Measurements from ENCODE around the gene TCHH. TPM values are rescaled to one million over a fixed set of nuclear protein-coding genes. Genes with fewer than 3 reads are reported as not detected.
A peak's percentile ranks its signal among the peaks of the same experiment; 100 is the strongest.
"Not testable (repeated sequence)": the region's sequence is repeated elsewhere in the genome, so short reads cannot be mapped to it uniquely, and the experiment has no call there.

Gene TCHH
- total and polyA plus RNA-seq, 2 donors: 0.05 to 1.4 TPM

- no peak for DNase-seq (ENCODE audit: low read depth in 6 of 9, low spot score in 9 of 9)
- no peak overlapping the region for H3K4me3 ChIP-seq (ENCODE audit: low read length in 2 of 2)
- no peaks in the 10 kb centered on the region for H3K36me3 ChIP-seq (ENCODE audit: control insufficient read depth in 2 of 2, insufficient read depth in 2 of 2, low read length in 1 of 2)
- no peak overlapping the region for H3K27ac ChIP-seq (ENCODE audit: low read depth in 1 of 2, low read length in 1 of 2)
- H3K27me3 ChIP-seq (ENCODE audit: control insufficient read depth in 2 of 2, insufficient read depth in 1 of 2, low read length in 1 of 2): no peaks in the 10 kb centered on the region
- H3K9me3 ChIP-seq (ENCODE audit: control insufficient read depth in 2 of 2, insufficient read depth in 1 of 2, low read length in 1 of 2): peaks cover 0 to 10% of the 10 kb centered on the region in 2 donors
- WGBS: 94% methylated on average over 3 of the region's 3 CpGs
- H3K4me1 ChIP-seq (ENCODE audit: control insufficient read depth in 2 of 2, insufficient read depth in 2 of 2, low read length in 2 of 2): no peaks in the 10 kb centered on the region
Observed at GRCh38 chr1:152148051-152148450, 32.8 kb upstream of the TCHH start.

DNA sequence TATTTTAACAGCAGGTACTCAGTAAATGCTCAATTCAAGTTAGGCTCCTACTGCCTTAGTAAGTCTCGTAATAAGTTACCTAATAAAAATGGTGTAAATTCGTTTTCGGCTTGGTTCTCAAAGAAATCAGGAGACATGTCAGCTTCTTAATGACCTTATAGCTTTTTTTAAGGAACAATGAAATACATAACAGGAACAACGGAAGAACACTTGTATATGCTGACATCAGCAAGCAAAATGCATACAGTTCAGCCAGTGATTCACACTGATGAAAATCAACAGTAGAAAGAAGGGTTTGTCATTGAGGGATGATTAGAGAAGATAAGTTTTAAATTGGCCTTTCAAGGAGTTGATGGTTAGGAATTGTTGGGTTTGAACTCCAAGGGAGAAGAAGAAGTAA, 30.5 kb upstream of the TCHH start:
- no peaks in the 10 kb centered on the region for H3K27me3 ChIP-seq (ENCODE audit: control insufficient read depth in 2 of 2, insufficient read depth in 1 of 2, low read length in 1 of 2)
- no peaks in the 10 kb centered on the region for H3K36me3 ChIP-seq (ENCODE audit: control insufficient read depth in 2 of 2, insufficient read depth in 2 of 2, low read length in 1 of 2)
- no peaks in the 10 kb centered on the region for H3K4me1 ChIP-seq (ENCODE audit: control insufficient read depth in 2 of 2, insufficient read depth in 2 of 2, low read length in 2 of 2)
- WGBS: 96% methylated on average over 4 of the region's 4 CpGs
- no peak for DNase-seq (ENCODE audit: low read depth in 6 of 9, low spot score in 9 of 9)
- H3K27ac ChIP-seq (ENCODE audit: low read depth in 1 of 2, low read length in 1 of 2): no peak overlapping the region
- no peak overlapping the region for H3K4me3 ChIP-seq (ENCODE audit: low read length in 2 of 2)
- H3K9me3 ChIP-seq (ENCODE audit: control insufficient read depth in 2 of 2, insufficient read depth in 1 of 2, low read length in 1 of 2): peaks cover 0 to 10% of the 10 kb centered on the region in 2 donors

DNA sequence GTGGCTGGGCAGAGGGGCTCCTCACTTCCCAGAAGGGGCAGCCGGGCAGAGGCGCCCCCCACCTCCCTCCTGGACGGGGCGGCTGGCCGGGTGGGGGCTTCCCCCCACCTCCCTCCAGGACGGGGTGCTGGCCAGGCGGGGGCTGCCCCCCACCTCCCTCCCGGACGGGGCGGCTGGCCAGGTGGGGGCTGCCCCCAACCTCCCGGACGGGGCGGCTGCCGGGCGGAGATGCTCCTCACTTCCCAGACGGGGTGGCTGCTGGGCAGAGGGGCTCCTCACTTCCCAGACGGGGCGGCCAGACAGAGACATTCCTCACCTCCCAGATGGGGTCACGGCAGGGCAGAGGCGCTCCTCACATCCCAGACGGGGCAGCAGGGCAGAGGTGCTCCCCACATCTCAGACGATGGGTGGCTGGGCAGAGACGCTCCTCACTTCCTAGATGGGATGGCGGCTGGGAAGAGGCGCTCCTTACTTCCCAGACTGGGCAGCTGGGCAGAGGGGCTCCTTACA, 29.5 kb upstream of the TCHH start:
- WGBS: 96% methylated on average over 25 of the region's 25 CpGs
- not testable (repeated sequence) for H3K4me1 ChIP-seq (ENCODE audit: control insufficient read depth in 2 of 2, insufficient read depth in 2 of 2, low read length in 2 of 2); H3K27me3 ChIP-seq (ENCODE audit: control insufficient read depth in 2 of 2, insufficient read depth in 1 of 2, low read length in 1 of 2); H3K27ac ChIP-seq (ENCODE audit: low read depth in 1 of 2, low read length in 1 of 2); H3K9me3 ChIP-seq (ENCODE audit: control insufficient read depth in 2 of 2, insufficient read depth in 1 of 2, low read length in 1 of 2); H3K4me3 ChIP-seq (ENCODE audit: low read length in 2 of 2); H3K36me3 ChIP-seq (ENCODE audit: control insufficient read depth in 2 of 2, insufficient read depth in 2 of 2, low read length in 1 of 2); DNase-seq (ENCODE audit: low read depth in 6 of 9, low spot score in 9 of 9)

GRCh38 chr1:152143150-152143887, 28.1 kb upstream of the TCHH start:
- no peak overlapping the region for H3K4me3 ChIP-seq (ENCODE audit: low read length in 2 of 2)
- 93% methylated on average over 2 of the region's 2 CpGs for WGBS
- H3K27ac ChIP-seq (ENCODE audit: low read depth in 1 of 2, low read length in 1 of 2): no peak overlapping the region

DNA sequence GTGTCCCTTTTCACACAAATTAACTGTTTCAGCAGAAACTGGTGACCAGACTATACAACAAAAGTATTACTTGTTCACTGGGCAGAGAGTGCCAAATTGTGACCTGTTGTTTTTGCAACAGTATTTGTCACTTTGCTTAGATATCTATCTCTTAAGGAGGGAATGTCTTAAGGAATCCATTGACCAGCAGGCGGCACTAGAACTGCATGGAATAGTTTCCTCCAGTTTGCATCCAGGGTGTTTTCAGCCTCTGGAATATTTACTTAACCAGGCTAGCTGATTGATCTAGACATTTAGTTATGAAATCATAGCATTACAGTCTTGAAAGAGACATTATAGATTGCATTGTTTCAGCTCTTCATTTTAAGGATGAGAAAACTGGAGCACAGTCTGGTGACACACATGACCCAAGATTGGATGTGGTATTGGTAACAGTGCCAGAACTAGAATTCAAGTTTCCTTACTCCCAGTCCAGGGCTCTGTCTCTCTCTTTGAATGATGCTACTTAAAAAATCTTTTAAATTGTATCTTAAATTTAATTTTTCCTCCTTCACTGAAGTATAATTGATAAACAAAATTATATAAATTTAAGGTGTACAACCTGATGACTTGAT, 26.8 kb upstream of the TCHH start:
- Histone ChIP-seq H3K9me3 (ENCODE audit: control insufficient read depth in 2 of 2, insufficient read depth in 1 of 2, low read length in 1 of 2) (no peaks in the 10 kb centered on the region), H3K27me3 (ENCODE audit: control insufficient read depth in 2 of 2, insufficient read depth in 1 of 2, low read length in 1 of 2) (no peaks in the 10 kb centered on the region), H3K27ac (ENCODE audit: low read depth in 1 of 2, low read length in 1 of 2) (no peak overlapping the region), H3K4me1 (ENCODE audit: control insufficient read depth in 2 of 2, insufficient read depth in 2 of 2, low read length in 2 of 2) (no peaks in the 10 kb centered on the region), H3K36me3 (ENCODE audit: control insufficient read depth in 2 of 2, insufficient read depth in 2 of 2, low read length in 1 of 2) (no peaks in the 10 kb centered on the region), H3K4me3 (ENCODE audit: low read length in 2 of 2) (no peak overlapping the region)
- DNase-seq (ENCODE audit: low read depth in 6 of 9, low spot score in 9 of 9): peak in 1 of 9 donors; percentile 16
- WGBS: 3% methylated on average over 1 of the region's 1 CpG

More at GRCh38 chr1:152143150-152143887, 28.1 kb upstream of the TCHH start:
- H3K9me3 ChIP-seq (ENCODE audit: control insufficient read depth in 2 of 2, insufficient read depth in 1 of 2, low read length in 1 of 2): peaks cover 0 to 10% of the 10 kb centered on the region in 2 donors
- H3K36me3 ChIP-seq (ENCODE audit: control insufficient read depth in 2 of 2, insufficient read depth in 2 of 2, low read length in 1 of 2): no peaks in the 10 kb centered on the region
- no peak for DNase-seq (ENCODE audit: low read depth in 6 of 9, low spot score in 9 of 9)
- H3K27me3 ChIP-seq (ENCODE audit: control insufficient read depth in 2 of 2, insufficient read depth in 1 of 2, low read length in 1 of 2): no peaks in the 10 kb centered on the region
- H3K4me1 ChIP-seq (ENCODE audit: control insufficient read depth in 2 of 2, insufficient read depth in 2 of 2, low read length in 2 of 2): no peaks in the 10 kb centered on the region

DNA sequence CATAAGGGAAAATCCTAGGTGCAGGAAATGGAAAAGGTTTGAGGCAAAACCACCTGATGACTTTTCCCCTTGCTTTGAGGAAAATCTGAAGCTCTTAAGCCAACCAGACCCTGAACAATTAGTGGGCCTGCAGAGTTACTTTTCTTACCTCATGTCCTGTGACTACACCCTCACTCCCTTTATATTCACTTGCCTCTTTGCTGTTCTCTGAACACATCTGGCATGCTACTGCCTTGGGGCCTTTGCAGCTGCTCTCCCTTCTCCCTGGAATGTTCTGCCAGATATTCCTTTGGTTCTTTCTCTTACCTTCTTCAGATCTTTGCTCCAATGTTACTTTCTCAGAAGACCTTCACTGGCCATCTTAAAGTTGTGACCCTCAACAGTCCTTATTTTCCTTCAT, 22.0 kb upstream of the TCHH start:
- H3K27me3 ChIP-seq (ENCODE audit: control insufficient read depth in 2 of 2, insufficient read depth in 1 of 2, low read length in 1 of 2): peaks cover 2 to 5% of the 10 kb centered on the region in 2 donors
- no peaks in the 10 kb centered on the region for H3K4me1 ChIP-seq (ENCODE audit: control insufficient read depth in 2 of 2, insufficient read depth in 2 of 2, low read length in 2 of 2)
- H3K36me3 ChIP-seq (ENCODE audit: control insufficient read depth in 2 of 2, insufficient read depth in 2 of 2, low read length in 1 of 2): no peaks in the 10 kb centered on the region
- DNase-seq (ENCODE audit: low read depth in 6 of 9, low spot score in 9 of 9): no peak
- no peak overlapping the region for H3K27ac ChIP-seq (ENCODE audit: low read depth in 1 of 2, low read length in 1 of 2)
- H3K9me3 ChIP-seq (ENCODE audit: control insufficient read depth in 2 of 2, insufficient read depth in 1 of 2, low read length in 1 of 2): peaks cover 1 to 2% of the 10 kb centered on the region in 2 donors
- H3K4me3 ChIP-seq (ENCODE audit: low read length in 2 of 2): no peak overlapping the region

GRCh38 chr1:152130186-152130585, 14.9 kb upstream of the TCHH start:
- DNase-seq (ENCODE audit: low read depth in 6 of 9, low spot score in 9 of 9): no peak
- no peaks in the 10 kb centered on the region for H3K36me3 ChIP-seq (ENCODE audit: control insufficient read depth in 2 of 2, insufficient read depth in 2 of 2, low read length in 1 of 2)
- peaks cover 6 to 11% of the 10 kb centered on the region in 2 donors for H3K27me3 ChIP-seq (ENCODE audit: control insufficient read depth in 2 of 2, insufficient read depth in 1 of 2, low read length in 1 of 2)
- no peak overlapping the region for H3K4me3 ChIP-seq (ENCODE audit: low read length in 2 of 2)
- no peak overlapping the region for H3K27ac ChIP-seq (ENCODE audit: low read depth in 1 of 2, low read length in 1 of 2)
- H3K9me3 ChIP-seq (ENCODE audit: control insufficient read depth in 2 of 2, insufficient read depth in 1 of 2, low read length in 1 of 2): peaks cover 1 to 6% of the 10 kb centered on the region in 2 donors
- H3K4me1 ChIP-seq (ENCODE audit: control insufficient read depth in 2 of 2, insufficient read depth in 2 of 2, low read length in 2 of 2): peaks cover 8% of the 10 kb centered on the region in 2 donors

DNA sequence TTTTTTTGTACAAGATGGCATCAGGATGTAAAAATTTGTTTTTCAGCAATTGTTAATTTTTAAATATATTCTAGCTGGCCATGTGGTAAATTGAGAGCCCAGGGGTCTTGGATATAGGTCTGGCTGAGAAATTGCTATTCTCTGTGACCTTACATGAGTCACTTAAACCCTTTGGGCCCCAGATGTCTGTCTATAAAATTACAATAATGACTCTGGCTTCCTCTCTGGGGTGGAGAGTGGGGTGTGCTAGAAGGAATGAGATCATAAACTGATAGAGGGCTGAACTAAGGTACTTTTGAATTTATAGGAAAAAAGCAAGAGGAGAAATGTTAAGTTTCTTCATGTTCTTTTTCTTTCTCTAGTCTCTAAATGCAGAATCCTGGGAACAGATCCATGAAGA, 12.4 kb upstream of the TCHH start:
- Histone ChIP-seq H3K4me1 (ENCODE audit: control insufficient read depth in 2 of 2, insufficient read depth in 2 of 2, low read length in 2 of 2) (peaks cover 8% of the 10 kb centered on the region in 2 donors), H3K9me3 (ENCODE audit: control insufficient read depth in 2 of 2, insufficient read depth in 1 of 2, low read length in 1 of 2) (peaks cover 0 to 6% of the 10 kb centered on the region in 2 donors), H3K27me3 (ENCODE audit: control insufficient read depth in 2 of 2, insufficient read depth in 1 of 2, low read length in 1 of 2) (peaks cover 6 to 16% of the 10 kb centered on the region in 2 donors), H3K36me3 (ENCODE audit: control insufficient read depth in 2 of 2, insufficient read depth in 2 of 2, low read length in 1 of 2) (no peaks in the 10 kb centered on the region), H3K4me3 (ENCODE audit: low read length in 2 of 2) (no peak overlapping the region), H3K27ac (ENCODE audit: low read depth in 1 of 2, low read length in 1 of 2) (no peak overlapping the region)
- no peak for DNase-seq (ENCODE audit: low read depth in 6 of 9, low spot score in 9 of 9)

DNA sequence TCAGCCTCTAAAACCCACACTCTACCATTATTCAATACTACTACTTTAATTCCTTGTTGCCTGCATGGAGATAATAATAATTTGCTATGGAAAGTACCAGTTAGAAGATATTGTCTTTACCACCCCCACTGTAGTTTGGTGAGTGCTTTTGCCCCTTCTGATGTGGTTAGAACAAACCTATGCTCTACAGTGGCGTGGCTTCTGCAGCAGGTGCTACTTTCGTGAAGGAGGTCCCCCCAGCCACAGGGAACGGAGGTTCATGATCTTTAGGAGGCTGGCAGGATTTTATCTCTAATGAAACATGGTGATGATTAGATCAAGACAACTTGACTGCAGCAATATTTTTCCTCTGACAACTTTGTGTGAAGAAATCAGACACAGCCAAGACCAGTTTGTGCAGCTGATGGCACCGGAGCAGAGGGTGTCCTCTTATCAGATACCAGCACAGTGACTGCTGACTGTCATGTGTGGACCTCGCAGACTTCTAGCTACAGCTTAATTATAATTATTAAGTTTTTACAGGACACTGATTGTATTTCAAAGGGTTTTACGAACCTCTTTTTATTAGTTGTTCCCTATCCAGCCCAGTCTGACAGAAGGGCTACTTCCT, 10.7 kb upstream of the TCHH start:
- Histone ChIP-seq H3K4me1 (ENCODE audit: control insufficient read depth in 2 of 2, insufficient read depth in 2 of 2, low read length in 2 of 2) (peaks cover 8% of the 10 kb centered on the region in 2 donors), H3K9me3 (ENCODE audit: control insufficient read depth in 2 of 2, insufficient read depth in 1 of 2, low read length in 1 of 2) (no peaks in the 10 kb centered on the region), H3K27ac (ENCODE audit: low read depth in 1 of 2, low read length in 1 of 2) (no peak overlapping the region), H3K4me3 (ENCODE audit: low read length in 2 of 2) (no peak overlapping the region), H3K27me3 (ENCODE audit: control insufficient read depth in 2 of 2, insufficient read depth in 1 of 2, low read length in 1 of 2) (peaks cover 8 to 16% of the 10 kb centered on the region in 2 donors), H3K36me3 (ENCODE audit: control insufficient read depth in 2 of 2, insufficient read depth in 2 of 2, low read length in 1 of 2) (no peaks in the 10 kb centered on the region)
- DNase-seq (ENCODE audit: low read depth in 6 of 9, low spot score in 9 of 9): peak in 3 of 9 donors; percentile 11 to 61 (median 36)
- 35% methylated on average over 6 of the region's 6 CpGs for whole genome bisulfite sequencing
